Activated naive CD4-positive, alpha-beta T cell treated with anti-CD3 and anti-CD28 coated beads, Interleukin-2, amount 50 U/mL, for 24 hours (primary cell): ENCODE results near the gene CAMK2A.

Experiments used
- H3K27ac Mint-ChIP-seq: one replicate; pipeline ENCODE4 v1.8.0; 2021; ENCODE audit warnings: mild to moderate bottlenecking, mixed read lengths
- H3K27me3 Mint-ChIP-seq: one replicate; pipeline ENCODE4 v1.8.0; 2021; ENCODE audit warnings: mixed read lengths
- H3K36me3 Mint-ChIP-seq: one replicate; pipeline ENCODE4 v1.8.0; 2021; ENCODE audit warnings: mixed read lengths
- H3K4me1 Mint-ChIP-seq: one replicate; pipeline ENCODE4 v1.8.0; 2021; ENCODE audit warnings: mixed read lengths
- H3K4me3 Mint-ChIP-seq: one replicate; pipeline ENCODE4 v1.8.0; 2021; ENCODE audit warnings: mild to moderate bottlenecking, mixed read lengths
- H3K9me3 Mint-ChIP-seq: one replicate; pipeline ENCODE4 v1.8.0; 2021; ENCODE audit warnings: mixed read lengths

The CAMK2A gene

DNA sequence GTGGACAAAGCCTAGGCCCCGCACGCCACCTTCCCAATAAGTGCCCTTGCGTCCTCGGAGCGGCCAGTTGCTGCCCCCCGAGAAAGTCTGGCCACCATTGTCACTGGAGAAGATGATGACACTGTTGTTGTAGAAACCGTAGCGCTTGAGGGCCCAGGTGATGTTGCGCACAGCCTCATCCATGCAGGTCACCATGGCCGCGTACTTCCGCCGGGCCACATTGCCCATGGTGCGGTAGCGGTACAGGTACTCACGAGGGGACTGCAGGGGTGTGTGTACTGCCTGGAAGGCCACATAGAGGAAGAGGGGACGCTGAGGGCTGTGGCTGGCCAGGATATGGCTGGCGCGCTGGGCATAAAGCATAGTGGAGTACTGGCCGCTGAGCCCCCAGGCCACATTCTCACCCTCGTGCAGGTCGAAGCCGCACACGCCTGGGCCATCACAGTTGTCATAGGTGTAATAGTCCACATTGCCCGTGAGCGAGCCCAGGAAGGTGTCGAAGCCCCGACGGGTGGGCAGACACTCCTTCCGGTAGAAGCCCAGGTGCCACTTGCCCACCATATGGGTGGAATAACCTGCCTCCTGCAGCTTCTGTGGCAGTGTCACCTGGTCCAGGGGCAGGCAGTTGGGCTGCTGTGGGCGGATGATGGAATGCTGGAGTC is 8.5 kb upstream of the CAMK2A start:
- peaks cover 10% of the 10 kb centered on the region for H3K27me3 Mint-ChIP-seq
- no peaks in the 10 kb centered on the region for H3K36me3 Mint-ChIP-seq
- no peak overlapping the region for H3K4me3 Mint-ChIP-seq
- no peak overlapping the region for H3K27ac Mint-ChIP-seq
- H3K4me1 Mint-ChIP-seq, result no peaks in the 10 kb centered on the region
- no peaks in the 10 kb centered on the region for H3K9me3 Mint-ChIP-seq

DNA sequence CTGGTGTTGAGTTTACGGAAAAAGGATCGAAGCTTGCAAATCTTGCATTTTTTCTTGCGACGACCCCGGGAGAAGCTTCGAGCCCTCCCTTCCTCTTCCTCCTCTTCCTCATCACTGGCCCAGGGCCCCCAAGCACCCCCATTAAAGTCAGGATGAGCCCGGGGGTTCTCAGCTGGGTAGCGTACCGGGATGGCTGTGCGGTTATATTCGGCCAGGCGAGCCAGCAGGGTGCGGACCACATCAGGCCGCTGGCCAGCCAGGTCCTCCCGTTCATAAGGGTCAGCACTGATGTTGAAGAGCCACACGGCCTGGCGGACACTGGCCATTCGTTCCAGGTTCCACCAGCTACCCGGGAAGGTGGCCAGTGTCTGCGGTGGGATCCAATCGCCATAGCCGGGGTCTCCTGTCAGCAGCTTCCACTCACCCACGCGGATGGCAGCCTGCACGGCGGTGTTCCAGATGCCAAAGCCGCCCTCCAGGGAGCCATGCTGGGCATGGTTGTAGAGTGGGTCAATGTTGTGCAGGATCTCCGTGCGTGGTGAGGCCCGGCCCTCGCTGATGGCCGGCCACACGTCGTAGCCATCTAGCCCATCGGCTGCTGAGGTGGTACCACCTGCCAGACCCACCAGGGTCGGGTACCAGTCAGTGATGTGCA is 7.8 kb upstream of the CAMK2A start:
- no peaks in the 10 kb centered on the region for H3K4me1 Mint-ChIP-seq
- peaks cover 10% of the 10 kb centered on the region for H3K27me3 Mint-ChIP-seq
- no peaks in the 10 kb centered on the region for H3K36me3 Mint-ChIP-seq
- no peak overlapping the region for H3K27ac Mint-ChIP-seq
- H3K4me3 Mint-ChIP-seq, result no peak overlapping the region
- H3K9me3 Mint-ChIP-seq, result no peaks in the 10 kb centered on the region

DNA sequence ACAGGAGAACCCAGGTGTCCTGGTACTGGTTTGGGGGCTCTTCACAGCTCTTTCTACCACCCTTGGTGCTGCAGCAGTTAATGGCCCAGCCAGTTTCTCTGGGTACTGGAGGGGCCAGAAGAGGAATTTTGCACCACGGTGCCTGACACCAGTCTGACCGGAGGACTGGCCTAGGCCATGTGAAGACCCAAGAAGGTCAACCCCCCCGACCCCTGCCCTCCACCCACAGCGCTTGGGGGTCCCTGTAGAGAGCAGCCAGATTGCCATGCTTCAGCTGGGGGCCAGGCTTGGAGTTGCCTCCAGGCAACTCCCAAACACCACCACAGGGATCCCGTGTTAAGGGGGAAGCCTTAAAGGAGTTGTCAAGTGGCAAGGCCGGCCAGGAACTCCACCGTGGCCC is 6.9 kb upstream of the CAMK2A start:
- Mint-ChIP-seq H3K9me3 (no peaks in the 10 kb centered on the region), H3K36me3 (no peaks in the 10 kb centered on the region), H3K4me3 (no peak overlapping the region), H3K27me3 (peaks cover 7% of the 10 kb centered on the region), H3K27ac (no peak overlapping the region), H3K4me1 (no peaks in the 10 kb centered on the region)

DNA sequence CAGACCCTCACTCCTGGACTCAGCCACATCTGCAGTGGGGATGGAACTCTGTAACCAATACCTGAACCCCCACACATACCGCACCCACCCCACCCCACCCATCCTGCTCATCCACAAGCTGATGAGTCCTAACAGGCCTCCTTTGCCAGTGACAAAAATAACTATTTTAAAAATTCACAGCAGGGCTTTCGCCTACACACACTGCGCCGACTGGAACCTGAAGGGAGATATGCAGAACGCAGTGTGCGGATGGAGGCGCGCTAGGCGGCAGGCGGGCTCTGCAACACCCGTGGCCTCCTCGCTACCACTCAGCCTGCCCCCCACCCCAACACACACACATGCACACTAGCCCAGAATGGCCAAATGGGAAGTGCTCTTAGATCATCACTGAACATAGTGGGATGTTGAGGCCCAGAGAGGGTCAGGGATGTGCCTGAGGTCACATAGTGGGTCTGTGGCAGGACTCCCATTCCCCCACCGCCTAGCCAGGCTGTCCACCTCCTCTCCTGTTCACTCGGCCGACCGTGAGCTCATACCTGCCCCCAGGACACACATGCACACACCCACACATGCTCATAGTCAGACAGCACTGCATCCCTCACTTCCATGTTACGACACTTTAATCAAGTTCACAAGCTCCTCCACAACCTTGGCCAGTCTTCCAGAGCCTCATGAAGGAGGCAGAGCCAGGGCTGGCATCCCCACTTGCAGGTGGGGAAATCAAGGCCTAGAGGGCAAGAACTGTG is 6.3 kb upstream of the CAMK2A start:
- Mint-ChIP-seq H3K4me1 (no peaks in the 10 kb centered on the region), H3K27me3 (peaks cover 3% of the 10 kb centered on the region), H3K36me3 (no peaks in the 10 kb centered on the region), H3K4me3 (no peak overlapping the region), H3K9me3 (no peaks in the 10 kb centered on the region), H3K27ac (no peak overlapping the region)

DNA sequence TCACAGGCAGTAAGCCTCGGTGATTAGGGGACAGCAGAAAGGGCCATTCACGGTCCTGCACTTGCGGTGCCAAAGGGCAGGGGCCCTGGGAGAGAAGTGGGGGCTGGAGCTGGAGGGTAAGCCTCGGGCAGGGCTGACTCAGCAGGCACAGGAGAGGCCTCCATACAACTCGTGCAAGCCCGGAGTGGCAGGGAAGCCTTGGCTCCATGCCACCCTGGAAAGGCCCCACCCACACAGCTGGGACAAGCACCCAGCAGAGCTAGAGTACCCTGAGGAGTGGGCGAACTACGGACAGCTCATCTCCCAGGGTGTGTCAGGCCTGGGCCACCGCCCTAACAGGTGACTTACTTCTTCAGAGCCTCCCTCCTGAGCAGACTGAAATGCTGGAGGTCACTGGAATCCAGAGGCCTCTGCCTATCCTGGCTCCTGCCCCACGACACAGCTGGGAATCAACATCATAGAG is 5.6 kb upstream of the CAMK2A start:
- Mint-ChIP-seq H3K27ac (no peak overlapping the region), H3K36me3 (no peaks in the 10 kb centered on the region), H3K4me3 (no peak overlapping the region), H3K4me1 (no peaks in the 10 kb centered on the region), H3K9me3 (no peaks in the 10 kb centered on the region), H3K27me3 (peaks cover 1% of the 10 kb centered on the region)

DNA sequence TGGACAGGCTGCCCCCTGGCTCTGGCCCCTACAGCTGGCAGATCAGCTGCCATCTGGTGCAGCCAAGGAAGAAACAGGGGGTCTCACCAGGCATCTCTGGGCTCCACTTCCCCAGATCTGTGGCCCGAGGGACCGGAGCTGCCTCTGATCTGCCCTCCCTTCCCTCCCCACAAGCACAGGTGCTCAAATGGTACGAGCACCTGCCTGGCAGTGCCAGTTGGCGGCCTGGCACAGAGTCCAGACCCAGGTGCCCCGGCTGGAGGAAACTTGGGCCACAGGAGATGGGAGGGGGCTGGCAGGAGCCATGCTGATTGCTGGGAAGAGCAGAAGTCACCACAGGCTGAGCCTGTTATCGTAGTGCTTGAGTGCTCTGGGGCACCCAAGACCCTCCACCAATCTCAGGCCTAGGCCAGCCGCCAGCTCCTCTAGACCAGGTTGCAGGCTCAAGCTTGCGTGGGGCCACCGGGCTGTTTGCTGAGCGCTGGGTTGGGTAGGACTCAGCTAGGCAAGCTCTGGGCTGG is 5.0 kb upstream of the CAMK2A start:
- H3K9me3 Mint-ChIP-seq, result no peaks in the 10 kb centered on the region
- H3K4me1 Mint-ChIP-seq, result no peaks in the 10 kb centered on the region
- H3K27me3 Mint-ChIP-seq, result peaks cover 1% of the 10 kb centered on the region
- H3K36me3 Mint-ChIP-seq, result no peaks in the 10 kb centered on the region
- no peak overlapping the region for H3K27ac Mint-ChIP-seq
- H3K4me3 Mint-ChIP-seq, result no peak overlapping the region

DNA sequence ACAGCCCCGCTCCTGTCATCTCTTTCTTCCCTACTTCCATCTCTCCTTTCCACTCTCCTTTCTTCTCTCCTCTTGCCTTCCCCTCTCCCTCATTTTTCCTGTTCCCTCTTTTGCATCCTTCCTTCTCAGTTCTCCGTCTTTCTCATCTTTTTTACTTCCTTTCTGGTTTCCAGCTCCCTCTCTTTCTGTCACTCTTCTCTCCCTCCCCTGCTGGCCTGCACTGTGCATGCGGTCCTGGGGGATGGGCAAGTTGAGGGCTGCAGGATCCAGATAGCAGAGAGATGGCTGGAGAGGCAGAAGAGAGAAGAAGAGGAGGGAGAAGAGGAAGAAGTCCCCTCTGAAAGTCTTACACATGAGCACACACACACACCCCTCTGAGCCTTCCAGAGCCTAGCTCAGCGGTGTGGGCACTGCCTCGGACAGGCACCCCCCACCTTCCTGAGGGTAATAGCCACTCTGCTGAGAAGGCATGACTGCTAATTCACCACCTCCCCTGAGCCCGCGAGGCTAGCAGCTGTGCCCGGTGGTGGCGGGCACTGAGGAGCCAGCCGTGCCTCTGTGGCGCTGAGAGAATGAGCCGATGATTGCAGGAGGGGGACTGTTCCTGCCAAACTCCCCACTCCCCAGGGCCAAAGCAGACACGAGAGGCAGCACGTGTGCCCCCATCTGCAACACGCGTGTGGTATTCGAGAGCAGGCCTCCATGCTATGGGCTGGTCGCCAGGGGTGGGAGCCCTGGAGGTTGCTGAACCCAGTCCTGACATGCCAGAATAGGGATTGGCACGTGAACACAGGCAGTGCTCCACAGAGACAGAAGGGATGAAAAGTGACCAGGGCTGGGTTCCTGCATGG is 3.7 kb upstream of the CAMK2A start:
- no peaks in the 10 kb centered on the region for H3K9me3 Mint-ChIP-seq
- H3K27ac Mint-ChIP-seq, result no peak overlapping the region
- no peaks in the 10 kb centered on the region for H3K4me1 Mint-ChIP-seq
- no peaks in the 10 kb centered on the region for H3K36me3 Mint-ChIP-seq
- H3K27me3 Mint-ChIP-seq, result peaks cover 1% of the 10 kb centered on the region
- H3K4me3 Mint-ChIP-seq, result no peak overlapping the region

DNA sequence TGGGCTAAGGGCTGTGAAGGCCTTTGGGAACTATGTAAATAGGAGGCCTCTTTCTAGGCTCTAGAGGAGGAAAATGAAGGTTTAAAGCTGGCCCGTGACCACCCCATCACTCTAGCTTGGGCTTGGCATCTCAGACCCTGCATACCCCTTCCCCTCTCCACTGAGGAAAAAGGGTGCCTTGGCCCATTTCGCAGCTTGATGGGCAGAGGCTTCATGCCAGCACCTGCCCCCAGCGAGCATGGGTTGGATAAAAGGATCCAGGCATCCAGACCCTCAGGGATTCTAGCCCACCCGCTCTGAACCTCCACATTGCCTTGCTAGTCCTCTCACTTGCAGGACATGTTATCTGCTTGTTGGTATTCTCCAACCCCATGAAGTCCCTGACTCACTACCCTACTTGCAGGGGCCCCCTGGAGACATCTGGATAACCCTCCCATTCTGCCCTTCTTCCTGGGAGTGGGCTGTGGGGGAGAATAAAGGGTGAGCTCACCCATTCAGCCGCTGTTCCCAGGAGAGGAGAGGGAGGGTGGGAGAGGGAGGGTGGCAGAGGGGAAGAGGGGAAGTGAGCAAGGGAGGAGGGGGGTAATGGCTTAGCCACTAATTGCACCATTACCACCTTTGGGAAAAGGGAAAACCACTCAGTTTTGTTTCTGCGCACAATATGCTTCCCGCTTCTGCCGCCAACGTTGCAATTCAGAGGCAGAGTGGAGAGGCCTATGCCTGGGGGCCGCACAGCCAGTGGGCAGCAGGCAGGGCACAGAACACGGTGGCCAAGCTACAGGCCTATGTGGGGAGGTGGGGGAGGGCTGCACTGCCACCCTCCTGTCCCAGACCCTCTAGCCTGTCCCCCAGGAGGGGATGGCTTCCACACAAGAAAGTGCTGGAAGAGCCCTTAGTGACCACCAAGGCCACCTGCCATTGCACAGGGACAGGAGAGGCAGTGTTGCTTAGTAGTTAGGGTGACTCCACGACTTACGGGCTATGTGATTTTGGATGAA is 2.1 kb upstream of the CAMK2A start:
- H3K9me3 Mint-ChIP-seq, result no peaks in the 10 kb centered on the region
- H3K27ac Mint-ChIP-seq, result no peak overlapping the region
- H3K4me3 Mint-ChIP-seq, result no peak overlapping the region
- no peaks in the 10 kb centered on the region for H3K36me3 Mint-ChIP-seq
- peaks cover 1% of the 10 kb centered on the region for H3K27me3 Mint-ChIP-seq
- H3K4me1 Mint-ChIP-seq, result no peaks in the 10 kb centered on the region

DNA sequence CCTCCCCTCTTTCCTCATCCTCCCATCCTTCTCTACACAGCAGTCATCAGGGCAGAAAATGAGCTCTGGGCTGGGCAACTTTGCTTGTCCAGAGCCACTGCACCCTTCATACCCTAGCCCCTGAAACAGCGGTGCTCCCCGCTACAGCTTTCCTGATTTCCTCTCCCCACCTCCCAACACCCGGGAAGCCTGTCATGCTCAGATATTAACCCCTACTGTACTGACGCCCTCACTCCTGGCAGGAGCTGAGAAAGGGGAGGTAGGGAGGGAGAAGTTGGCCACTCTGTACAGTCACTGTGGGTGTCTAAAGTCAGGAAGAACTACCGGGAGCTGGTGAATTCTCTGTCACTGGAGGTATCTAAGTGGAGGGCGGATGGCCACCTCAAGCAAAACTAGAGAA is 782 bp downstream of the CAMK2A start:
- no peaks in the 10 kb centered on the region for H3K36me3 Mint-ChIP-seq
- H3K4me1 Mint-ChIP-seq, result no peaks in the 10 kb centered on the region
- H3K4me3 Mint-ChIP-seq, result no peak overlapping the region
- H3K9me3 Mint-ChIP-seq, result no peaks in the 10 kb centered on the region
- peaks cover 1% of the 10 kb centered on the region for H3K27me3 Mint-ChIP-seq
- H3K27ac Mint-ChIP-seq, result no peak overlapping the region

DNA sequence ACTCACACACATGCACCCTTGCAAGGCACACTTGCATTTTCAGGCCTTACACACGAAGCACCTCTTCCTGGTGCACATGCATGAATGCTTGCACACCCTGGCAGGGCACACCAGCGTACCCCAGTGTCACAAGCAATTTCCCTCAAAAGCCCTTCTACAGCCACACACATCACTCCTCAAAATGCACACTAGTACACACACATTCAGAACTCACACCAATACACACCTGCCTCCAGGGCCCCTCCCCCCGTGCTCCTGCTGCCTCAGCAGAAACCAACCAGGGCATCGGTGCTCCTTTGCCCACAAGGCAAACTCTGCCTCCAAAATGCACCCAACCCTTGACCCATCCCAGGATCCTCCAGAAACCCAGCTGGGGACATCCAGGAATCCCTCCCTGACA is 1.2 kb downstream of the CAMK2A start:
- H3K27ac Mint-ChIP-seq, result no peak overlapping the region
- H3K36me3 Mint-ChIP-seq, result no peaks in the 10 kb centered on the region
- peaks cover 1% of the 10 kb centered on the region for H3K27me3 Mint-ChIP-seq
- no peaks in the 10 kb centered on the region for H3K4me1 Mint-ChIP-seq
- no peaks in the 10 kb centered on the region for H3K9me3 Mint-ChIP-seq
- no peak overlapping the region for H3K4me3 Mint-ChIP-seq

DNA sequence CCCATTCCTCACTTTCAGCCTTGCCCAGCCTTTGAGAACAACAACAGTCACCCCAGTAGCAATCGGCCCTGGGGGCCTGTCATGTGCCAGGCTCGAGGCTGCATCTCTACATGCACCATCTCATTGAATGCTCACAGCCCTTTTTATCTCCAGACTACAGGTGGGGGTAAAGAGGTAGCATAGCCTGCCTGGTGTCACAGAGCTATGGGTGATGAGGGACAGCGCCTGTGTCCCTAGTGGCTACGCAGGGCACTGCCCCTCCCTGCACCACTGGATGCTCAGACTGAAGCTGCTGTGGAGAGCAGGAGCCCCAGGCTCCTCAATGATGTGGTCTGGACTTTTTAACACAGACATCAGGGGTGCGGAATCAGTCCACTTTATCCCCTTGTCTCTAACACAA is 2.8 kb downstream of the CAMK2A start:
- H3K27me3 Mint-ChIP-seq, result peaks cover 1% of the 10 kb centered on the region
- H3K4me3 Mint-ChIP-seq, result no peak overlapping the region
- no peak overlapping the region for H3K27ac Mint-ChIP-seq
- no peaks in the 10 kb centered on the region for H3K9me3 Mint-ChIP-seq
- H3K4me1 Mint-ChIP-seq, result no peaks in the 10 kb centered on the region
- H3K36me3 Mint-ChIP-seq, result no peaks in the 10 kb centered on the region

DNA sequence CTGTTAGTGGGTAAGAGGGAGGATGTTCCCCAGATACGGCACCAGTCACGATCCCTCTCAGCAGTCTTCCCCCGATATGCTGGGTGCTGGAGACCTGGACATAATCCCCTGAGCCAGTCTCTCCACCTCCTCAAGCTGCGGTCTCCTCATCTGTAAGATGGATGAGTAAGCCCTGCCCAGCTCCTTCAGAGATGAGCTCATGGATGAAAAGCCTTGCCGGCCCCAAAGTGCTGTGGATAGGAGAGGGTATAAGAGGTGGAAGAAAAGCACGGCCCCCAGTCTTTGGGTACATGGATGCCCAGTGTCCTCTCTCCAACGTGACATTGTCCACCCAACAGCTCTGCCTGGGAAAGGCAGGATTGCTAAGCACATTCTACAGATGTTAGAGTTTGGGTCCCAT is 4.5 kb downstream of the CAMK2A start:
- H3K27me3 Mint-ChIP-seq, result no peaks in the 10 kb centered on the region

DNA sequence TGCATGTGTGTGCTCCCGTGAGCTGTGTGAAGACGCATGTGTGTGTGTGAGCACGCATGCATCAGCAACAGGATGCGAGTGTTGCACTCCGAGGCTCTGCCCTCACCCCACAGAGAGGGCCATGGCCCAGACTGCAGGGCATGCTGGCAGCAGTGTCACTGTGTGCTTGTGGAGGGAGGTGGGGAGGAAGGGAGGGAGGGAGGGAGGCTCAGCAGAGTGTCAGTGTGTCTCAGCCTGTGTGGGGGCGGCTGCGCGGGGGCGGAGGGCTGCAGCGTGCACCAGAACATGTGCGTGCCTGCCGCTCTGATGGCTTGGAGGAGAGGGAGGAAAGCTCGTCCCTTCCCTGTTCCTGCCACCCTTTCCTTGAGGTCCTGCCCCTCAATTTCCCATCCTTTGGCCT is 5.3 kb downstream of the CAMK2A start:
- Mint-ChIP-seq H3K36me3 (no peaks in the 10 kb centered on the region), H3K4me1 (no peaks in the 10 kb centered on the region), H3K27ac (no peak overlapping the region), H3K27me3 (no peaks in the 10 kb centered on the region), H3K4me3 (no peak overlapping the region), H3K9me3 (no peaks in the 10 kb centered on the region)

More for the DNA sequence above, 4.5 kb downstream of the CAMK2A start:
- Mint-ChIP-seq H3K9me3 (no peaks in the 10 kb centered on the region), H3K36me3 (no peaks in the 10 kb centered on the region), H3K4me1 (no peaks in the 10 kb centered on the region), H3K4me3 (no peak overlapping the region), H3K27ac (no peak overlapping the region)

DNA sequence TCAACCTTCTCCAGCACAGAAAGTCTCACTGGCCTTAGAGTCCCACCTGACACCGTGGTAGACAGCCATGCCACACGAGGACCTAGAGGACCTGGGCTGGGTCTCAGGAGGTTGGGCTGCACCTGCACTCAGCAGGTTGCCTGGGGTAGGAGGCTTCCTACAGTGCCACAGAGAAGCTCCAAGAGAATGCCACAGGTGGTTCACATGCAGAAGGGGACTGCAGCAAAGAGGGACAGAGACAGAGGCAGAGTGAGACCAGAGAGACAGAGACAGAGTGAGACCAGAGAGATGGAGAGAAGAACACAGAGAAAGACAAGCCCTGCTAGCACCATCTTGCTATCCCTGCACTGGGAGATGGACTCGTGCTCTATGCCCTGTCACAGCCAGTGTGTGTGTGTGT is 5.7 kb downstream of the CAMK2A start:
- no peak overlapping the region for H3K4me3 Mint-ChIP-seq
- no peaks in the 10 kb centered on the region for H3K4me1 Mint-ChIP-seq
- H3K36me3 Mint-ChIP-seq, result no peaks in the 10 kb centered on the region
- H3K9me3 Mint-ChIP-seq, result no peaks in the 10 kb centered on the region
- no peak overlapping the region for H3K27ac Mint-ChIP-seq
- H3K27me3 Mint-ChIP-seq, result no peaks in the 10 kb centered on the region
